Aorta (tissue), 5 donors: Measurements from ENCODE around the gene SLC25A47. TPM values are rescaled to one million over a fixed set of nuclear protein-coding genes. Genes with fewer than 3 reads are reported as not detected.
A peak's percentile ranks its signal among the peaks of the same experiment; 100 is the strongest.
"Not testable (repeated sequence)": the region's sequence is repeated elsewhere in the genome, so short reads cannot be mapped to it uniquely, and the experiment has no call there.

Experiments
- ATAC-seq: fragments of 200-7000 bp; cut with Tn5 transposase; one replicate; pipeline ENCODE4 v1.9.1; 2022; ENCODE audit warnings: moderate library complexity; ENCODE audit not compliant: low FRiP score
- DNase-seq, 2 donors: peaks; one replicate each; pipeline ENCODE4 v3.0.0-alpha.2; 2020
- H3K27ac ChIP-seq, 2 donors: one replicate each; pipeline ENCODE4 v1.5.1; 2013; ENCODE audit warnings: low read length in 2 of 2, mild to moderate bottlenecking in 2 of 2, moderate library complexity in 2 of 2, control low read depth in 1 of 2, inconsistent platforms in 1 of 2, low read depth in 1 of 2
- H3K27me3 ChIP-seq, 2 donors: one replicate each; pipeline ENCODE4 v1.6.1; 2013; ENCODE audit warnings: control low read depth in 1 of 2, low read length in 1 of 2, mild to moderate bottlenecking in 1 of 2, moderate library complexity in 1 of 2; ENCODE audit not compliant: insufficient read depth in 2 of 2, control insufficient read depth in 1 of 2
- H3K36me3 ChIP-seq, 2 donors: one replicate each; pipeline ENCODE4 v1.6.1; 2013; ENCODE audit warnings: control low read depth in 1 of 2, low read length in 1 of 2, mild to moderate bottlenecking in 1 of 2; ENCODE audit not compliant: insufficient read depth in 2 of 2, control insufficient read depth in 1 of 2
- H3K4me1 ChIP-seq, 2 donors: one replicate each; pipeline ENCODE4 v1.6.1; 2013; ENCODE audit warnings: low read length in 2 of 2, control low read depth in 1 of 2, mild to moderate bottlenecking in 1 of 2, moderate library complexity in 1 of 2; ENCODE audit not compliant: insufficient read depth in 2 of 2, control insufficient read depth in 1 of 2
- H3K4me3 ChIP-seq, 2 donors: one replicate each; pipeline ENCODE4 v1.5.1; 2013; ENCODE audit warnings: low read length in 2 of 2, control low read depth in 1 of 2, mild to moderate bottlenecking in 1 of 2
- H3K9me3 ChIP-seq: one replicate; pipeline ENCODE4 v1.6.1; 2013; ENCODE audit warnings: mild to moderate bottlenecking, low read length; ENCODE audit not compliant: control insufficient read depth
- WGBS, 2 donors: extraction: QIAGEN DNeasy Blood & Tissue Kit; methylation state at CpG; one replicate each; pipeline ENCODE4 v1.1.7; 2013; 5-methylcytosine and 5-hydroxymethylcytosine counted together
- intact Hi-C, 2 donors: fragments of 100-400 bp; cut with DNase I; formaldehyde crosslinking; loops; one replicate each; pipeline versions ENCODE4 v1.14.2 to v1.15.0; 2022
- polyA plus RNA-seq, 2 donors: library from polyadenylated mRNA; stranded (reverse); fragments of 200-250 nt; gene quantifications; one replicate each; pipeline ENCODE4 v1.2.3, GENCODE V29; 2013
- total RNA-seq, 2 donors: library from RNA; stranded (reverse); fragmentation: NEBNext Ultra II Directional; extraction: Animal tissue kit (Norgen Biotek cat#: 25700); gene quantifications; one replicate each; pipeline ENCODE4 v1.2.1, GENCODE V29; 2021
- donor health status: healthy with polysubstance abuse.
- donor health status: Bipolar disorder and iron deficiency.
- donor health status: DM: no; HTN: no; CAD: no.
- donor health status: DM: no; HTN: no; CAD: no.
- donor health status: DM: yes; HTN: yes; CAD: no.

Gene SLC25A47
- total and polyA plus RNA-seq, 4 donors, result not detected

DNA sequence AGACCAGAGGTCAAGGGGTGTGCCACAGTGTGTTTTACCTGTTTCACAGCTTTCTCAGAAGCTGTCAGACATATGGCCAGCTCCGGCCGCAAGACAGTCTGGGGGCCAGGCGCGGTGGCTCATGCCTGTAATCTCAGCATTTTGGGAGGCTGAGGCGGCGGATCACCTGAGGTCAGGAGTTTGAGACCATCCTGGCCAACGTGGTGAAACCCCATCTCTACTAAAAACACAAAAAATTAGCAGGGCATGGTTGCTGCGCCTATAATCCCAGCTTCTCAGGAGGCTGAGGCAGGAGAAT, 35.2 kb upstream of the SLC25A47 start:
- not testable (repeated sequence) for H3K27me3 ChIP-seq, DNase-seq, ATAC-seq, H3K36me3 ChIP-seq, H3K4me1 ChIP-seq, H3K9me3 ChIP-seq, H3K4me3 ChIP-seq, H3K27ac ChIP-seq
- 91% methylated on average over 8 of the region's 8 CpGs for WGBS, 2 donors
- intact Hi-C loops, result loop anchor here (5.0 kb wide), 1 partner anchor 89 kb away; the partner anchor contains the start of gene WDR25 (in 2 of the 2)

DNA sequence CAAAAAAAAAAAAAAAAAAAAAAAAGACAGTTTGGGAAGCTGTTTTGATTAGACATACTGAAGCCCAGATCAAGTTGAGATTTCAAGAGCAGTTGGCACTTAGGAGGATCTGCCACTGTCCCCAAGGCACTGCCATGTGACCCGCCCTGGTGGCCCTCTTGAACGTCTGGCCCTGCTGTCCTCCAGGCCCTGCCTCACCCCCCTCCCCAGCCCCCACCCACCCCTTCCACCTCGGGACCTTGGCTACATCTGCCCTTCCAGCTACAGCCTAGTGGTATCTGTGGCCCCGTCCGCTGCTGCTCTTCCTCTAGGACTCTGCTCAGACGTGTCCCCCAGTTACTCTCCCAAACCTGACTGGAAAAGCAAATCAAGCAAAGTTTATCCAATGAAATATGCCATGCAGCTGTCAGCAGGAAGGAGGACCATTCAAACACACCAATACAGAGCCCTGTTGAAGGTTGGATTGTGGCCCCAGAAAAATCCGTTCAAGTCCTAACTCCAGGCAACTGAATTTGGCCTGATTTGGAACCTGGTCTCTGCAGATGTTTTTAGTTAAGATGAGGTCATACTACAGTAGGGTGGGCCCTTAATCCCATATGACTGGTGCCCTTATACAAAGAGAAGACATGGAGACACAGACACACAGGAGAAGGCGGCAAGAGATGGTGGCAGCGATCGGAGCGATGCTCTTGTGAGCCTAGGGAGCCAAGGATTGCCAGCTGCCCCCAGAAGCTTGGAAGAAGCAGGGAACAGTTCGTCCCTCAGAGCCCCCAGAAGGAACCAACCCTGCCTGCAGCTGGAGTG, 34.6 kb upstream of the SLC25A47 start:
- intact Hi-C loops, result loop anchor here (5.0 kb wide), 1 partner anchor 89 kb away; the partner anchor contains the start of gene WDR25 (in 2 of the 2)
- Histone ChIP-seq H3K36me3 (peaks cover 0 to 2% of the 10 kb centered on the region in 2 donors), H3K4me3 (no peak overlapping the region), H3K27me3 (no peaks in the 10 kb centered on the region), H3K4me1 (no peaks in the 10 kb centered on the region), H3K27ac (no peak overlapping the region), H3K9me3 (no peaks in the 10 kb centered on the region)
- ATAC-seq (no peak), DNase-seq (peak in 1 of 2 donors; percentile 54)
- 78 to 79% methylated on average over 12 of the region's 12 CpGs for WGBS, 2 donors

DNA sequence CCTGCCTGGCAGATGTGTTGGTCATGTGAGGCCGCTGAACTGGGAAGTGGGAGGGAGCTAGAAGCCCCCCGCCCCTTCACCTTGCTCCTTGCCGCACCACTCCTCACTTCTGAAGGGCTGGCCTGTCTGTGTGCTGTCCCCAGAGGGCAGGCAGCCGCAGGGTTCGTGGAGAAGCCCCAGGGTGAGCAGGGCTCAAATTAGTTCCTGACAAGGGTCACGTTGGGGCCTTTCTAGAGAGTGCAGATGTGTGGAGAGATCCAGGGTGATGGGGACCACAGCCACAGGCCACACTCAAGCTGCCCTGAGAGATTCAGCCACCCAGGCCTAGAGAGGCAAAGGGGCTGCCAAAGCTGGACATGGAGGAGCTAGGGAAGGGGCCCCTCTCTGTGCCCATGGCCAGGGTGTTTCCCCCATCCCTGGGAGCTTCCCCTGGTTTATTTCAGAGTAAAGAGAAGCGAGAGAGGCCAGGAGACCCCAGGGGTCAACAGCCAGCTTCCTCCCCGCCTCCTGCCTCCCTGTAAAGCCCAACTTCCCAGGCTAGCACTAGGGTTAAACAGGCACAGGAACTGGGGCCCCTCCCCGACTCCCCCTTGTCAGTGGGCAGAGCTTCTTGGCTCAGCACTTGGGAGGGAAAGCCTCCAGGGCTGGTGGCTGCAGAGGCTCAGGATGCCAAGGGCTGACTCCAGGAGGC, 33.1 kb upstream of the SLC25A47 start:
- Histone ChIP-seq H3K27me3 (no peaks in the 10 kb centered on the region), H3K27ac (no peak overlapping the region), H3K4me3 (no peak overlapping the region), H3K9me3 (no peaks in the 10 kb centered on the region), H3K36me3 (peaks cover 0 to 2% of the 10 kb centered on the region in 2 donors), H3K4me1 (no peaks in the 10 kb centered on the region)
- intact Hi-C loops, result loop anchor here (5.0 kb wide), 1 partner anchor 87 kb away; the partner anchor contains the start of gene WDR25 (in 2 of the 2)
- ATAC-seq (no peak), DNase-seq (peak in 1 of 2 donors; percentile 47)
- 72 to 73% methylated on average over 9 of the region's 9 CpGs for WGBS, 2 donors

DNA sequence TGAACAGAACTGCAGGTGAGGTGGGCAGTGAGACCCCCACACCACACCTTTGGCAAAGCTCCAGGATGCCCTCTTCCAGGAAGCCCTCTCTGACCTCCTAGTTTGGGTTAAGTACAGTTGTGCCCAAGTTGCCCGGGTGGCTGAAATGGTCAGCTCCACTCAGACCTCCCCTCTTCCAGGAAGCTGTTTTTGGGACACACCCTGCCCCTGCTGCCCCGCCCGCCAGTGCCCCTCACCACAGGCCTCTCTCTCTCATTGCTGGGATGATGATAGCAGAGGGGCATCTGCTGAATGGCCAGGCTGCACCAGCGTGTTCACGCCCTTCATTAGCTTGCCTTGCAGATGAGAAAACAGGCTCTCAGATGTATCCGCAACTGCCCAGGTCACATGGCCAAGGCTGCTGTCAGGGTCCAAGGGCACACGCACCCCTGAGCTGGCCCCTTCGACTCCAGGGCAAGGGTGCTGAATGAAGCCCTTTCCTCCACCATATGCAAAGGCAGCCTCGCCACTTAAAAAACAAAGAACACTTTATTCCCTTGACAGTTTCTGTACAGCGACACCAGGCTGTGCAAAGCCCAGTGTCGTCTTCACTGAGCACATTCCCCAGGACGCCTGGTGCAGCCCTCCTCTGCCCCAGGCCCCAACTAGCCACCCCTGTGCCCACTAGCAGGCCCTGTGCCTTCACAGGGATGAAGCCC, 32.4 kb upstream of the SLC25A47 start:
- peak; percentile 31 to 42 for DNase-seq
- 86 to 92% methylated on average over 12 of the region's 12 CpGs for WGBS, 2 donors
- ATAC-seq, result no peak
- Histone ChIP-seq H3K4me1 (no peaks in the 10 kb centered on the region), H3K9me3 (no peaks in the 10 kb centered on the region), H3K36me3 (peaks cover 0 to 2% of the 10 kb centered on the region in 2 donors), H3K4me3 (no peak overlapping the region), H3K27me3 (no peaks in the 10 kb centered on the region), H3K27ac (no peak overlapping the region)
- intact Hi-C loops, result no loop called here

DNA sequence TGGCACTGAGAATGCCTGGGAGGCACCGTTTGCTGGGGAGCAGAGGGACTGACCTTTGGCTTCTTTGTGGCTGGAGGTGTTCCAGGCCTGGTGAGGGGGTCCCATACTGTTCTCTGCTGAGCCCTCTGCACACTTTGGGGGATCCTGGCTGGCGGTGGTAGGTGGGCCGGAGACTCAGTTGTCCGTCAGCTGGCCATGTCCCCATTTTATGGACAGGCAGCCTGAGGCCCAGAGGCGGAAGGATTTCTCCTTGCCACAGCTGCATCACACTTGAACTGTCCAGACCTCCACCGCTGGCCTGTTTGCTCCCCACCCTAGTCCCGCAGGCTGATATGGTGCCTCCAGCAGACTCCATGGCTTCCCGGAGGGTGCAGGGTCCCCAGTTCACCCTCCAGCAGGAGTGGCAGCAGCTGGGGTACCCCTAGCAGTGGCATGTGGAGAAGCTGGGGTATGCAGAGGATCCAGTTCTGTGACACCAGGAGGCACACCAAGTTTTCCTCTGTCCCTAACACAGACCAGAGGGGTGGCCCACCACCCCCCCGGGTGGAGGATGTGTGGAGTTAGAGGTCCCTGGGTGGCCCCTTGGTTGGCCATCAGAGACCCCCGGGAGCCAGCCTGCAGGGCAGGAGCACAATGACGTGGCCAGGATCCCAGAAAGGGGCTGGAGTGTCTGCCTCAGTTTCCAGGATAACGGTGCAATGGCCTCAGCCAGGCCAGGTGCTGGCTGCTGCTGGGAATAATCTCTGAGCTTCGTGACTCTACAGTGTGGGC, 31.6 kb upstream of the SLC25A47 start:
- intact Hi-C loops, result no loop called here
- DNase-seq (peak; percentile 35 to 62), ATAC-seq (no peak)
- Histone ChIP-seq H3K27ac (no peak overlapping the region), H3K27me3 (no peaks in the 10 kb centered on the region), H3K4me1 (no peaks in the 10 kb centered on the region), H3K4me3 (no peak overlapping the region), H3K9me3 (no peaks in the 10 kb centered on the region), H3K36me3 (peaks cover 0 to 2% of the 10 kb centered on the region in 2 donors)
- 91% methylated on average over 13 of the region's 13 CpGs for WGBS, 2 donors

DNA sequence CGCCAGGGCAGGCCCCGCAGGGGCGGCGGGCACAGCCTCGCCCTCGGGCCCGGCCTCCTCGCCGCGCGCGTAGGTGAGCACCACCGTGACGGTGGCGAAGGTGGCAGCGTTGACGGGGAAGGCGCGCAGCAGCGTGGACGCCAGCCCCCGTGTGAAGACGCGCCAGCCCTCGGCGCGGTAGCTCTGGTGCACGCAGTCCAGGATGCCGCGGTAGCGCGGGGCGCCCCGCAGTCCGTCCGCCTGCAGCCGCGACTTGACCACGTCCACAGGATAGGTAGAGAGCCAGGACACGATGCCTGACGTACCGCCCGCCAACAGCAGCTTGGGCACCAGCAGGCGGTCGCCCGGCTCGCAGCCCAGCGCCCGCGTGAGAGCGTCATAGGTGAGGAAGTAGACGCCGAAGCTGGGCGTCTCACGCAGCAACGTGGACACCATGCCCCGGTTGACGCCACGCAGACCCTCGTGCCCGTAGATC, 30.8 kb upstream of the SLC25A47 start:
- DNase-seq, result peak; percentile 31 to 61

DNA sequence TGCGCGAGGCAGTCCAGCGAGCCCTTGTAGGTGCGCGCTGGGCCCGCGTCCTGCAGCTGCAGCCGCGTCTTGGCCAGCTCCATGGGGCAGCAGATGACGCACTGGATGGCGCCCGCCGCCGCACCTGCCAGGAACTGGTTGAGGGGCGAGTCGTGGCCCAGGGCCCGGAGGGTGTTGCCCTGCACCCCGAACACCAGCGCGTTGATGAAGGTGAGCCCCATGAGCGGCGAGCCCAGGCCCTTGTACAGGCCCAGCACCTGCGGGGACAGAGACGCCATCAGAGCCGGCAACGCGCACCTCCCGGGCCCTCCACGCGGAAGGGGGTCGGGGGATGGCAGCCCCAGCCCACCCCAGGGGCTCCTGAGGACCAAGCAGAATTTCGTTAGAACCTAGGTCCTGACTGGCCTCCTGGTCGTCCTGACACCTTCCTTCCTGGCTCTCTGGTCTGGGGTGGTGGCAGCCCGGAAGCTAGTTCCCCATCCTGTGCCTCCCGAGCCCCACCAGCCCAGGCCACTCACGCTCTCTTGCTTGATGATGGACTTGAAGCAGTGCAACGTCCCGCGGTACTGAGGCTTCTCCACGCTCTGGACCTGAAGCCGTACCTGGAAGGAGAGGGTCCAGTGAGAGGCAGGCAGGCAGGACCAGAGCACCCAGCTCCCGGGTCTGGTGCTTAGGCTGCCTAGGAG, 30.2 kb upstream of the SLC25A47 start:
- DNase-seq, result peak; percentile 48 to 72
- Histone ChIP-seq H3K9me3 (no peaks in the 10 kb centered on the region), H3K4me1 (no peaks in the 10 kb centered on the region), H3K4me3 (no peak overlapping the region), H3K27me3 (no peaks in the 10 kb centered on the region), H3K27ac (no peak overlapping the region), H3K36me3 (peaks cover 0 to 2% of the 10 kb centered on the region in 2 donors)
- WGBS, 2 donors, result 94 to 95% methylated on average over 40 to 42 of the region's 42 CpGs
- ATAC-seq, result no peak
- intact Hi-C loops, result no loop called here

More for the DNA sequence above, 30.8 kb upstream of the SLC25A47 start:
- Histone ChIP-seq H3K4me3 (no peak overlapping the region), H3K27me3 (no peaks in the 10 kb centered on the region), H3K36me3 (peaks cover 0 to 2% of the 10 kb centered on the region in 2 donors), H3K9me3 (no peaks in the 10 kb centered on the region), H3K27ac (no peak overlapping the region), H3K4me1 (no peaks in the 10 kb centered on the region)
- WGBS, 2 donors, result 95 to 98% methylated on average over 58 to 61 of the region's 61 CpGs
- ATAC-seq, result no peak
- intact Hi-C loops, result no loop called here
